ENCODE data around the gene TSTD2. TPM values are rescaled to one million over a fixed set of nuclear protein-coding genes. Genes with fewer than 3 reads are reported as not detected.

TSTD2 gene
- total and polyA plus RNA-seq, 5 donors from 2014 or later = 5.5 to 21.5 (median 9.4) TPM

DNA sequence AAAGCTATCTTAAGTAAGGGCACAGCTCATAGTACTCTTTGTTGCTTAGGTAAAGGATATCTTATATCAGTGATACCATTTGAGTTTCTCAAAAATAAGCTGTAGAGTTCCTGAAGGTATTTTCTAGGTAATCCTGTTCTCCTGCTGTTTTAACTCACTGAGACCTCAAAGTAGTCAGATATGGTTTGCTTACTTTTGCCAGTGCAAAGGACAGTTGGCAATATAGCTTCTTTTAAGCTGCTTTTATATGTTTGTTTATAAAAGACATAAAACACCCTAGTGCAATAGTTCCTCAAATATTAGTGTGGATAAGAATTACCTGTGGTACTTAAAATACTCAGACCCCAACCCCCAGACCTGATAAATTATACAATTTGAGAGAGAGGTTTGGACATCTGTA is 12.6 kb upstream of the TSTD2 start:
- H3K4me1 Mint-ChIP-seq = peaks cover 3 to 34% (median 11%) of the 10 kb centered on the region in 4 donors
- no peaks in the 10 kb centered on the region for H3K9me3 Mint-ChIP-seq
- DNase-seq (no peak), ATAC-seq (ENCODE audit: low read depth in 2 of 2) (no peak)
- Histone ChIP-seq H3K27ac (ENCODE audit: insufficient read depth, low read length, poor library complexity, severe bottlenecking) (no peak overlapping the region), H3K36me3 (ENCODE audit: control insufficient read depth, insufficient read depth, low read length) (peaks cover 84% of the 10 kb centered on the region), H3K27me3 (ENCODE audit: control insufficient read depth, insufficient read depth, low read length) (no peaks in the 10 kb centered on the region), H3K9me3 (ENCODE audit: control insufficient read depth in 2 of 2, low read length in 2 of 2) (no peaks in the 10 kb centered on the region), H3K4me3 (ENCODE audit: low read depth, low read length) (no peak overlapping the region), H3K4me1 (ENCODE audit: control insufficient read depth, insufficient read depth, low read length, poor library complexity, severe bottlenecking) (no peaks in the 10 kb centered on the region)
- no peak overlapping the region for H3K27ac Mint-ChIP-seq
- no peaks in the 10 kb centered on the region for H3K27me3 Mint-ChIP-seq
- H3K4me3 Mint-ChIP-seq = no peak overlapping the region
- peaks cover 47% of the 10 kb centered on the region for H3K36me3 Mint-ChIP-seq

DNA sequence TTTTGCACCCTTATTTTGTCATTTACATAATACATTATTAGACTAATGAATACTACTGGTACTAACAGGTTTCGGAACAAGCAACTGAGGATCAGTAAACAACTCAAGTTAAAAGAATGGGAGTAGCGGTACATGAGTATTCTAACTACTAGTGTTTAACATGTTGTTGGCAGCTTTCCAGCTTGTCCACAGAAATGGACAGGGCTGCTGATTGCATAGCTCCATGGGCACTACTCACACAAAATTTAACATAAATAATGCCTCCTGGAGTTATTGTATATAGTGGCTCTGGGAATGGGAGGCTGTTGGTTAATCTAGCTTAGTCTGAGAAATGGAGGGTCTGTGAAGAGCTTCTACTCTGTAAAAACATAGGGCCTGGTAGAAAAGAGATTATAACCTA is 7.2 kb upstream of the TSTD2 start:
- H3K27ac Mint-ChIP-seq = peak overlapping the region in 1 of 3 donors; percentile 55
- no peak for ATAC-seq (ENCODE audit: low read depth in 2 of 2)

GRCh38 chr9:97638666-97639065 is 5.5 kb upstream of the TSTD2 start:
- peaks cover 19% of the 10 kb centered on the region for H3K36me3 Mint-ChIP-seq

More for the DNA sequence above, 7.2 kb upstream of the TSTD2 start:
- H3K27ac ChIP-seq (ENCODE audit: insufficient read depth, low read length, poor library complexity, severe bottlenecking) = no peak overlapping the region
- no peaks in the 10 kb centered on the region for H3K9me3 ChIP-seq (ENCODE audit: control insufficient read depth in 2 of 2, low read length in 2 of 2)
- no peak for DNase-seq
- no peaks in the 10 kb centered on the region for H3K27me3 Mint-ChIP-seq
- H3K4me3 Mint-ChIP-seq = no peak overlapping the region
- H3K36me3 Mint-ChIP-seq = peaks cover 31% of the 10 kb centered on the region
- peaks cover 43% of the 10 kb centered on the region for H3K36me3 ChIP-seq (ENCODE audit: control insufficient read depth, insufficient read depth, low read length)
- no peaks in the 10 kb centered on the region for H3K9me3 Mint-ChIP-seq
- H3K4me1 Mint-ChIP-seq = peaks cover 36 to 67% (median 47%) of the 10 kb centered on the region in 4 donors
- H3K4me1 ChIP-seq (ENCODE audit: control insufficient read depth, insufficient read depth, low read length, poor library complexity, severe bottlenecking) = peaks cover 33% of the 10 kb centered on the region
- no peaks in the 10 kb centered on the region for H3K27me3 ChIP-seq (ENCODE audit: control insufficient read depth, insufficient read depth, low read length)
- no peak overlapping the region for H3K4me3 ChIP-seq (ENCODE audit: low read depth, low read length)

GRCh38 chr9:97636903-97637302 is 3.7 kb upstream of the TSTD2 start:
- peaks cover 54% of the 10 kb centered on the region for H3K4me1 ChIP-seq (ENCODE audit: control insufficient read depth, insufficient read depth, low read length, poor library complexity, severe bottlenecking)
- H3K27me3 Mint-ChIP-seq = peaks cover 5% of the 10 kb centered on the region

More at GRCh38 chr9:97638666-97639065, 5.5 kb upstream of the TSTD2 start:
- no peak overlapping the region for H3K27ac ChIP-seq (ENCODE audit: insufficient read depth, low read length, poor library complexity, severe bottlenecking)
- H3K36me3 ChIP-seq (ENCODE audit: control insufficient read depth, insufficient read depth, low read length) = peaks cover 27% of the 10 kb centered on the region
- H3K4me1 ChIP-seq (ENCODE audit: control insufficient read depth, insufficient read depth, low read length, poor library complexity, severe bottlenecking) = peaks cover 45% of the 10 kb centered on the region
- H3K4me3 ChIP-seq (ENCODE audit: low read depth, low read length) = no peak overlapping the region
- Mint-ChIP-seq H3K9me3 (no peaks in the 10 kb centered on the region), H3K27ac (peak overlapping the region in 1 of 3 donors; percentile 1), H3K4me3 (peak overlapping the region in 2 of 4 donors; percentile 13 to 43), H3K27me3 (no peaks in the 10 kb centered on the region), H3K4me1 (peaks cover 46 to 75% (median 56%) of the 10 kb centered on the region in 4 donors)
- ATAC-seq (ENCODE audit: low read depth in 2 of 2) = no peak
- DNase-seq = peak in 1 of 3 donors; percentile 10
- no peaks in the 10 kb centered on the region for H3K9me3 ChIP-seq (ENCODE audit: control insufficient read depth in 2 of 2, low read length in 2 of 2)
- no peaks in the 10 kb centered on the region for H3K27me3 ChIP-seq (ENCODE audit: control insufficient read depth, insufficient read depth, low read length)

GRCh38 chr9:97635026-97635425 is 1.9 kb upstream of the TSTD2 start:
- ATAC-seq (ENCODE audit: low read depth in 2 of 2) (no peak), DNase-seq (no peak)
- peak overlapping the region; percentile 96 for H3K27ac ChIP-seq (ENCODE audit: insufficient read depth, low read length, poor library complexity, severe bottlenecking)

More at GRCh38 chr9:97636903-97637302, 3.7 kb upstream of the TSTD2 start:
- Mint-ChIP-seq H3K9me3 (no peaks in the 10 kb centered on the region), H3K27ac (peak overlapping the region in 2 of 3 donors; percentile 29 to 57), H3K4me1 (peaks cover 51 to 80% (median 65%) of the 10 kb centered on the region in 4 donors), H3K4me3 (peak overlapping the region; percentile 57 to 82 (median 66)), H3K36me3 (peaks cover 8% of the 10 kb centered on the region)
- no peak overlapping the region for H3K27ac ChIP-seq (ENCODE audit: insufficient read depth, low read length, poor library complexity, severe bottlenecking)
- peaks cover 11% of the 10 kb centered on the region for H3K36me3 ChIP-seq (ENCODE audit: control insufficient read depth, insufficient read depth, low read length)
- H3K27me3 ChIP-seq (ENCODE audit: control insufficient read depth, insufficient read depth, low read length) = no peaks in the 10 kb centered on the region
- no peaks in the 10 kb centered on the region for H3K9me3 ChIP-seq (ENCODE audit: control insufficient read depth in 2 of 2, low read length in 2 of 2)
- no peak for DNase-seq
- no peak for ATAC-seq (ENCODE audit: low read depth in 2 of 2)
- H3K4me3 ChIP-seq (ENCODE audit: low read depth, low read length) = peak overlapping the region; percentile 63

DNA sequence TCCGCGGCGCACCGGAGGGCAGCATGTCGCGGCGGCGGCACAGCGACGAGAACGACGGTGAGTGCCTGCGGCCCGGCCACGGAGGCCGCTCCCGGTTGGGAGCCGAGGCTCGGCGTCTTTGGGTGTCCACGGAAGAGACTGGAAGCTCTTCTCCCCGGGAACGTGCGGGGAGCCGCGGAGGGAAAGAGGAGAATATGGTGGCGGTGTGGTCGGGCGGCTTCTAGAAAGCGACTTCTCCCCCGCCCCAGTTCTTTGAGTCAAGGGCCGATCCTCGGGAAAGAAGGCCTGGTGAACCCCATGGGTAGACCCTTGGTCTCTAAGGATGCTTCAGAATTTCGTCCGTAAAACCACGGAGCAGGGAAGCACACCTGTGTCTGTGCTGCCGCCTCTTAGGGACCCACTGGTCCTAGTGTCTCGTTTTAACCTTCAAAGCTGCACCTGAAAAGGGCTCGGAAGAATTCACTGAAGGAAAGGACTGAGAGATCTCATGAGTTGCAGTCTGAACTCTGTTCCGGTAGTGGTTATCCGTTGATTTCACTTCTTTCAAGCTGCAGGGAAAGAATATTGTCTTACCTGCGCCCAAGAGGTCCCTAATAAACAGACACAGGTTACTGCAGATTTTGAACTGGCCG is 807 bp upstream of the TSTD2 start:
- Histone ChIP-seq H3K4me3 (ENCODE audit: low read depth, low read length) (peak overlapping the region; percentile 97), H3K4me1 (ENCODE audit: control insufficient read depth, insufficient read depth, low read length, poor library complexity, severe bottlenecking) (peaks cover 56% of the 10 kb centered on the region), H3K27me3 (ENCODE audit: control insufficient read depth, insufficient read depth, low read length) (no peaks in the 10 kb centered on the region), H3K9me3 (ENCODE audit: control insufficient read depth in 2 of 2, low read length in 2 of 2) (no peaks in the 10 kb centered on the region), H3K36me3 (ENCODE audit: control insufficient read depth, insufficient read depth, low read length) (no peaks in the 10 kb centered on the region), H3K27ac (ENCODE audit: insufficient read depth, low read length, poor library complexity, severe bottlenecking) (peak overlapping the region; percentile 96)
- DNase-seq (peak in 1 of 3 donors; percentile 53), ATAC-seq (ENCODE audit: low read depth in 2 of 2) (no peak)
- Mint-ChIP-seq H3K27me3 (peaks cover 5% of the 10 kb centered on the region), H3K4me3 (peak overlapping the region; percentile 96 to 99 (median 98)), H3K4me1 (peaks cover 44 to 73% (median 56%) of the 10 kb centered on the region in 4 donors), H3K36me3 (peaks cover 3% of the 10 kb centered on the region), H3K27ac (peak overlapping the region; percentile 99), H3K9me3 (no peaks in the 10 kb centered on the region)

More at GRCh38 chr9:97635026-97635425, 1.9 kb upstream of the TSTD2 start:
- peak overlapping the region; percentile 97 for H3K4me3 ChIP-seq (ENCODE audit: low read depth, low read length)
- no peaks in the 10 kb centered on the region for H3K27me3 ChIP-seq (ENCODE audit: control insufficient read depth, insufficient read depth, low read length)
- peaks cover 56% of the 10 kb centered on the region for H3K4me1 ChIP-seq (ENCODE audit: control insufficient read depth, insufficient read depth, low read length, poor library complexity, severe bottlenecking)
- no peaks in the 10 kb centered on the region for H3K36me3 ChIP-seq (ENCODE audit: control insufficient read depth, insufficient read depth, low read length)
- peaks cover 3% of the 10 kb centered on the region for H3K36me3 Mint-ChIP-seq
- H3K9me3 Mint-ChIP-seq = no peaks in the 10 kb centered on the region
- H3K27ac Mint-ChIP-seq = peak overlapping the region; percentile 21 to 99 (median 68)
- peaks cover 45 to 76% (median 58%) of the 10 kb centered on the region in 4 donors for H3K4me1 Mint-ChIP-seq
- peak overlapping the region; percentile 96 to 99 (median 98) for H3K4me3 Mint-ChIP-seq
- H3K9me3 ChIP-seq (ENCODE audit: control insufficient read depth in 2 of 2, low read length in 2 of 2) = no peaks in the 10 kb centered on the region
- peaks cover 5% of the 10 kb centered on the region for H3K27me3 Mint-ChIP-seq

GRCh38 chr9:97632248-97632984 is 752 bp downstream of the TSTD2 start:
- H3K4me1 ChIP-seq (ENCODE audit: control insufficient read depth, insufficient read depth, low read length, poor library complexity, severe bottlenecking) = peaks cover 42% of the 10 kb centered on the region
- no peaks in the 10 kb centered on the region for H3K9me3 ChIP-seq (ENCODE audit: control insufficient read depth in 2 of 2, low read length in 2 of 2)
- H3K36me3 ChIP-seq (ENCODE audit: control insufficient read depth, insufficient read depth, low read length) = no peaks in the 10 kb centered on the region
- H3K4me1 Mint-ChIP-seq = peaks cover 32 to 63% (median 43%) of the 10 kb centered on the region in 4 donors
- DNase-seq (no peak), ATAC-seq (ENCODE audit: low read depth in 2 of 2) (no peak)
- H3K36me3 Mint-ChIP-seq = peaks cover 3% of the 10 kb centered on the region
- peak overlapping the region; percentile 96 for H3K27ac ChIP-seq (ENCODE audit: insufficient read depth, low read length, poor library complexity, severe bottlenecking)
- peak overlapping the region; percentile 97 for H3K4me3 ChIP-seq (ENCODE audit: low read depth, low read length)
- H3K27me3 Mint-ChIP-seq = peaks cover 5% of the 10 kb centered on the region
- peak overlapping the region; percentile 99 for H3K27ac Mint-ChIP-seq
- peak overlapping the region; percentile 96 to 99 (median 98) for H3K4me3 Mint-ChIP-seq
- no peaks in the 10 kb centered on the region for H3K9me3 Mint-ChIP-seq
- no peaks in the 10 kb centered on the region for H3K27me3 ChIP-seq (ENCODE audit: control insufficient read depth, insufficient read depth, low read length)
